Activated naive CD4-positive, alpha-beta T cell treated with Interleukin-2 at 50 U/mL for 16 hours (primary cell): ENCODE measurements around the gene NACAD.

Experiments used
- DNase-seq: peaks from one replicate; pipeline ENCODE4 v3.0.0-alpha.2; 2020

The NACAD gene

GRCh38 chr7:45112648-45113047, 23.9 kb upstream of the NACAD start:
- DNase-seq: no peak

- DNase-seq: peak; percentile 96
These were observed 22.8 kb upstream of the NACAD start, which contains the start of gene TBRG4 for GRCh38 chr7:45111298-45112223. Gene TBRG4 (minus strand): TSS chr7:45111697. CDS start chr7:45109237, 2,460 bp downstream.

GRCh38 chr7:45108863-45109262, 20.1 kb upstream of the NACAD start:
- DNase-seq: no peak

- DNase-seq: no peak
These were observed 18.6 kb upstream of the NACAD start for GRCh38 chr7:45107356-45107755.

GRCh38 chr7:45106820-45107219, 18.1 kb upstream of the NACAD start:
- DNase-seq: no peak

- no peak for DNase-seq
These were observed 16.9 kb upstream of the NACAD start for GRCh38 chr7:45105588-45106188.

- DNase-seq: no peak
These were observed 16.2 kb upstream of the NACAD start for GRCh38 chr7:45104844-45105587.

GRCh38 chr7:45103958-45104843, 15.4 kb upstream of the NACAD start:
- DNase-seq: no peak

- no peak for DNase-seq
These were observed 14.3 kb upstream of the NACAD start for GRCh38 chr7:45102785-45103712.

GRCh38 chr7:45101748-45102147, 13.0 kb upstream of the NACAD start:
- DNase-seq: no peak

- no peak for DNase-seq
These were observed 12.2 kb upstream of the NACAD start for GRCh38 chr7:45100761-45101480.

- DNase-seq: no peak
These were observed 11.4 kb upstream of the NACAD start for GRCh38 chr7:45099891-45100760.

- no peak for DNase-seq
These were observed 10.4 kb upstream of the NACAD start for GRCh38 chr7:45098983-45099839.

- no peak for DNase-seq
These were observed 4.1 kb upstream of the NACAD start for GRCh38 chr7:45092931-45093235.

GRCh38 chr7:45092100-45092930, 3.5 kb upstream of the NACAD start:
- no peak for DNase-seq

- DNase-seq: peak; percentile 63
These were observed 647 bp upstream of the NACAD start for GRCh38 chr7:45089341-45089891.

GRCh38 chr7:45088146-45088701, 545 bp downstream of the NACAD start:
- DNase-seq: no peak
